ENCODE data around the gene CHP2. TPM values are rescaled to one million over a fixed set of nuclear protein-coding genes. Genes with fewer than 3 reads are reported as not detected.
A peak's percentile ranks its signal among the peaks of the same experiment; 100 is the strongest.

The CHP2 gene
- total and polyA plus RNA-seq, 9 of the 15 experiments (the other 6 are each of a cell fraction or from before 2014, with no cell fraction given) = 0.23 to 1.1 (median 0.80) TPM

- CTCF ChIA-PET (ENCODE audit: low intra/inter-chr PET ratio) = no interaction called here
- Histone ChIP-seq H2AFZ (ENCODE audit: low read depth, low read length) (0 out of 2 replicates have a peak overlapping the region, but pooled peaks have one; percentile 27), H3K9me3 (replicated peaks; ENCODE audit: control insufficient read depth, insufficient read depth, low read depth, low read length) (no peaks in the 10 kb centered on the region), H3K9me1 (ENCODE audit: control insufficient read depth, insufficient read depth, low read length) (no peaks in the 10 kb centered on the region), H3K4me1 (replicated peaks in 1 of 2; ENCODE audit: control insufficient read depth in 2 of 2, insufficient read depth in 2 of 2, low read length in 2 of 2) (peaks cover 0 to 8% of the 10 kb centered on the region in 2 experiments; a peak in 2 of 5 replicates), H3K79me2 (ENCODE audit: control insufficient read depth, insufficient read depth, low read length) (no peaks in the 10 kb centered on the region), H3K36me3 (ENCODE audit: control insufficient read depth, insufficient read depth, low read length) (no peaks in the 10 kb centered on the region), H4K20me1 (replicated peaks; ENCODE audit: control insufficient read depth, insufficient read depth, low read length) (no peaks in the 10 kb centered on the region), H3K9ac (ENCODE audit: insufficient read depth in 1 of 2, low read depth in 2 of 2, low read length in 2 of 2) (no peak overlapping the region), H3K27ac (ENCODE audit: extremely low read depth, low read depth, low read length) (no peak overlapping the region), H3K4me3 (no peak overlapping the region), H3K27me3 (ENCODE audit: control insufficient read depth in 2 of 2, insufficient read depth in 2 of 2, low read length in 2 of 2) (no peaks in the 10 kb centered on the region), H3K4me2 (ENCODE audit: insufficient read depth, low read length) (no peak overlapping the region)
- DNase-seq (ENCODE audit: extremely low read depth in 1 of 4, low spot score in 3 of 4) (peak in 1 of 4 experiments; percentile 21), FAIRE-seq (no peak), ATAC-seq (no peak; the same call in 2 of the 3 replicates)
- intact Hi-C loops (cut with micrococcal nuclease) (no loop called here), in situ Hi-C loops (cut with MboI) (no loop called here)
- POLR2A ChIA-PET = interaction anchor here (0.6 to 1.1 kb wide), 6 partner anchors 13 to 588 kb away, joined by 3 to 5 read pairs (median 3); no protein-coding TSS in a partner anchor
- TF ChIP-seq CBFA2T3 (IDR thresholded peaks at IDR 0.05) (peak; percentile 35; the same call in 1 of the 2 replicates), TCF3 (CRISPR knock-in tag; IDR thresholded peaks at IDR 0.05) (0 out of 2 replicates have a peak, but pooled peaks have one; percentile 5), DPF2 (IDR thresholded peaks at IDR 0.05) (no peak)
- BruUV-seq (replicated peaks) = no TSS peak
- 33% methylated on average over 2 of the region's 2 CpGs for WGBS (ENCODE audit: insufficient coverage, low coverage, missing lambda C conversion rate)
These were observed 16.8 kb downstream of the CHP2 start for GRCh38 chr16:23771642-23772041.

- H3K9me1 ChIP-seq (ENCODE audit: control insufficient read depth, insufficient read depth, low read length) = no peaks in the 10 kb centered on the region
- FAIRE-seq (peak; percentile 29), DNase-seq (ENCODE audit: extremely low read depth in 1 of 4, low spot score in 3 of 4) (no peak), ATAC-seq (no peak)
- H3K4me3 ChIP-seq = no peak overlapping the region
- in situ Hi-C loops (cut with MboI) = no loop called here
- H3K9ac ChIP-seq (ENCODE audit: insufficient read depth in 1 of 2, low read depth in 2 of 2, low read length in 2 of 2) = no peak overlapping the region
- H3K27me3 ChIP-seq (ENCODE audit: control insufficient read depth in 2 of 2, insufficient read depth in 2 of 2, low read length in 2 of 2) = no peaks in the 10 kb centered on the region
- no peaks in the 10 kb centered on the region for H3K36me3 ChIP-seq (ENCODE audit: control insufficient read depth, insufficient read depth, low read length)
- H3K4me2 ChIP-seq (ENCODE audit: insufficient read depth, low read length) = no peak overlapping the region
- 28% methylated on average over 2 of the region's 2 CpGs for WGBS (ENCODE audit: insufficient coverage, low coverage, missing lambda C conversion rate)
- H3K27ac ChIP-seq (ENCODE audit: extremely low read depth, low read depth, low read length) = no peak overlapping the region
- H2AFZ ChIP-seq (ENCODE audit: low read depth, low read length) = no peak overlapping the region
- H3K79me2 ChIP-seq (ENCODE audit: control insufficient read depth, insufficient read depth, low read length) = no peaks in the 10 kb centered on the region
- no TSS peak for BruUV-seq (replicated peaks)
- POLR2A ChIA-PET = interaction anchor here (0.6 kb wide), 1 partner anchor 738 kb away, joined by 3 read pairs; no protein-coding TSS in a partner anchor
- H3K4me1 ChIP-seq (replicated peaks in 1 of 2; ENCODE audit: control insufficient read depth in 2 of 2, insufficient read depth in 2 of 2, low read length in 2 of 2) = peaks cover 0 to 8% of the 10 kb centered on the region in 2 experiments; a peak in 2 of 5 replicates
- intact Hi-C loops (cut with micrococcal nuclease) = no loop called here
- CTCF ChIA-PET (ENCODE audit: low intra/inter-chr PET ratio) = no interaction called here
- H3K9me3 ChIP-seq (replicated peaks; ENCODE audit: control insufficient read depth, insufficient read depth, low read depth, low read length) = no peaks in the 10 kb centered on the region
- TF ChIP-seq ZNF121 (CRISPR knock-in tag; conservative IDR thresholded peaks at IDR 0.05) (peak; percentile 54), CTCF (IDR thresholded peaks at IDR 0.05 in 2 of 3, conservative IDR thresholded peaks at IDR 0.05 in 1 of 3; ENCODE audit: insufficient read depth in 2 of 3, low read depth in 1 of 3, low read length in 3 of 3) (no peak)
- H4K20me1 ChIP-seq (replicated peaks; ENCODE audit: control insufficient read depth, insufficient read depth, low read length) = no peaks in the 10 kb centered on the region
These were observed 18.5 kb downstream of the CHP2 start for GRCh38 chr16:23773339-23773738.

Data from K562 (cell line).